Body of pancreas (tissue), 4 donors: ENCODE measurements around the gene VPS18.

Experiments used
- POLR2A ChIP-seq, 3 donors: fragments of 450-650 bp; IDR thresholded peaks; one replicate each; pipeline ENCODE4 v1.6.1; 2016; ENCODE audit warnings: antibody characterized with exemption in 3 of 3, mild to moderate bottlenecking in 2 of 3
- TF ChIP-seq, protein P1 (sequence below), 7 experiments: fragments of 450-650 bp in 4 of 7; fragments of 200-600 bp in 3 of 7; sonication (generic) in 3 of 7; IDR thresholded peaks; one replicate each; pipeline ENCODE4 v1.5.1; 2016 to 2019; ENCODE audit warnings: antibody characterized with exemption in 7 of 7

DNA sequence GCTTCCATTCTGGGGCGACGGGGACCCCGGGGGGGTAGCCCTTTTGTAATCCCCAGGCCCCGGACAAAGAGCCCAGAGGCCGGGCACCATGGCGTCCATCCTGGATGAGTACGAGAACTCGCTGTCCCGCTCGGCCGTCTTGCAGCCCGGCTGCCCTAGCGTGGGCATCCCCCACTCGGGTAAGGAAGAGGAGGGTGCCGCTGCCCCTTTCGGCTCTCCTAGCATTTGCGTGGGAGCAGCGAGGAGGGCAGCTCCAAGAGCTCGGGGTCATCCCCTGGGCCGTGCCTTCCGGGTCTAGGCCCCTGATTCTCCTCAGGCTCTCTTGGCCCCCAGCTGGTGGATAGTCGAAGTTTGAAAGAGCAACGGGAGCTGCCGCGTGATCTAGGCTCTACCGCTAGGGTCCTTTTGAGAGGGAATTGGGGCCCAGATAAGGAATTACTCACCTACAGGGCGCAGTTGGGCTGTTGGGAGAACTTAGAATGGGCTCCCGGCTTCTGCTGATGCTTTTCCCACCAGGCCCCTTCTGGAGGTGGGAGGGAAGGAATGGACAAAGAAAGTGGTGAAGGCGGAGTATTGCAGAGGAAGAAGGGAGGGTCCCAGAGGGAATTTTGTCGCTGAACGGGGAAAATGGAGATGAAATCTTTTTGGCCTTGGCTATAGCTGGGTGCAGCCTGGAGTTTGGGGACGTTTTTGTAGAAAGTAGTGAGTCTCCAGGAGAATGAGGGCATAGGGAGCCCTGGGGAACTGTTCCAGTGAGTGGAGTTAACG is 615 bp downstream of the VPS18 start:
- TF ChIP-seq, protein P1, sequence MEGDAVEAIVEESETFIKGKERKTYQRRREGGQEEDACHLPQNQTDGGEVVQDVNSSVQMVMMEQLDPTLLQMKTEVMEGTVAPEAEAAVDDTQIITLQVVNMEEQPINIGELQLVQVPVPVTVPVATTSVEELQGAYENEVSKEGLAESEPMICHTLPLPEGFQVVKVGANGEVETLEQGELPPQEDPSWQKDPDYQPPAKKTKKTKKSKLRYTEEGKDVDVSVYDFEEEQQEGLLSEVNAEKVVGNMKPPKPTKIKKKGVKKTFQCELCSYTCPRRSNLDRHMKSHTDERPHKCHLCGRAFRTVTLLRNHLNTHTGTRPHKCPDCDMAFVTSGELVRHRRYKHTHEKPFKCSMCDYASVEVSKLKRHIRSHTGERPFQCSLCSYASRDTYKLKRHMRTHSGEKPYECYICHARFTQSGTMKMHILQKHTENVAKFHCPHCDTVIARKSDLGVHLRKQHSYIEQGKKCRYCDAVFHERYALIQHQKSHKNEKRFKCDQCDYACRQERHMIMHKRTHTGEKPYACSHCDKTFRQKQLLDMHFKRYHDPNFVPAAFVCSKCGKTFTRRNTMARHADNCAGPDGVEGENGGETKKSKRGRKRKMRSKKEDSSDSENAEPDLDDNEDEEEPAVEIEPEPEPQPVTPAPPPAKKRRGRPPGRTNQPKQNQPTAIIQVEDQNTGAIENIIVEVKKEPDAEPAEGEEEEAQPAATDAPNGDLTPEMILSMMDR (IDR thresholded peaks at IDR 0.05): peak in 6 of 7 experiments; percentile 6 to 78 (median 54)
- TF ChIP-seq POLR2A (IDR thresholded peaks at IDR 0.05): peak in 1 of 3 donors; percentile 5
